Measurements from ENCODE around the gene SHE.
A peak's percentile ranks its signal among the peaks of the same experiment; 100 is the strongest.
"Not testable (repeated sequence)": the region's sequence is repeated elsewhere in the genome, so short reads cannot be mapped to it uniquely, and the experiment has no call there.

The SHE gene

GRCh38 chr1:154539486-154540483 is 37.6 kb upstream of the SHE start:
- H3K4me1 ChIP-seq (ENCODE audit: low read length): no peaks in the 10 kb centered on the region
- DNase-seq: no peak
- no peak overlapping the region for H3K27ac ChIP-seq (ENCODE audit: low read length)
- no peaks in the 10 kb centered on the region for H4K20me1 ChIP-seq (ENCODE audit: insufficient read depth, low read length)
- H3K9me2 ChIP-seq (replicated peaks; ENCODE audit: insufficient read depth, low read length): no peaks in the 10 kb centered on the region
- no peaks in the 10 kb centered on the region for H3K36me3 ChIP-seq (replicated peaks; ENCODE audit: insufficient read depth, low read length)
- H3K4me2 ChIP-seq (ENCODE audit: low read depth, low read length): no peak overlapping the region
- no peak overlapping the region for H3K4me3 ChIP-seq (ENCODE audit: low read length)
- TF ChIP-seq CTCF (IDR thresholded peaks at IDR 0.05; ENCODE audit: low read length) (no peak), EZH2 (optimal IDR thresholded peaks at IDR 0.05; ENCODE audit: low read depth, low read length) (no peak), EZH2phosphoT487 (IDR thresholded peaks at IDR 0.05; ENCODE audit: low read length) (no peak)
- no peak overlapping the region for H3K9ac ChIP-seq (ENCODE audit: low read length)
- H2AFZ ChIP-seq (ENCODE audit: low read length): no peak overlapping the region
- H3K79me2 ChIP-seq (ENCODE audit: low read length): no peaks in the 10 kb centered on the region
- no peaks in the 10 kb centered on the region for H3K9me3 ChIP-seq (replicated peaks; ENCODE audit: insufficient read depth, low read length)
- H3F3A ChIP-seq (ENCODE audit: insufficient read depth, low read length): no peaks in the 10 kb centered on the region
- no peaks in the 10 kb centered on the region for H3K27me3 ChIP-seq (replicated peaks; ENCODE audit: insufficient read depth, low read length)

- Histone ChIP-seq H3K4me2 (ENCODE audit: low read depth, low read length) (no peak overlapping the region), H3K9me2 (replicated peaks; ENCODE audit: insufficient read depth, low read length) (no peaks in the 10 kb centered on the region), H3K4me3 (ENCODE audit: low read length) (no peak overlapping the region), H3F3A (ENCODE audit: insufficient read depth, low read length) (no peaks in the 10 kb centered on the region), H2AFZ (ENCODE audit: low read length) (no peak overlapping the region), H3K36me3 (replicated peaks; ENCODE audit: insufficient read depth, low read length) (no peaks in the 10 kb centered on the region), H3K9me3 (replicated peaks; ENCODE audit: insufficient read depth, low read length) (no peaks in the 10 kb centered on the region), H3K27me3 (replicated peaks; ENCODE audit: insufficient read depth, low read length) (no peaks in the 10 kb centered on the region), H3K4me1 (ENCODE audit: low read length) (no peaks in the 10 kb centered on the region), H3K27ac (ENCODE audit: low read length) (no peak overlapping the region), H3K79me2 (ENCODE audit: low read length) (no peaks in the 10 kb centered on the region), H4K20me1 (ENCODE audit: insufficient read depth, low read length) (no peaks in the 10 kb centered on the region), H3K9ac (ENCODE audit: low read length) (no peak overlapping the region)
- TF ChIP-seq CTCF (IDR thresholded peaks at IDR 0.05; ENCODE audit: low read length) (no peak), EZH2 (optimal IDR thresholded peaks at IDR 0.05; ENCODE audit: low read depth, low read length) (no peak), EZH2phosphoT487 (IDR thresholded peaks at IDR 0.05; ENCODE audit: low read length) (no peak)
- DNase-seq: no peak
Observed at GRCh38 chr1:154536570-154536969, 34.4 kb upstream of the SHE start.

- H3K4me3 ChIP-seq (ENCODE audit: low read length): no peak overlapping the region
- no peak overlapping the region for H3K27ac ChIP-seq (ENCODE audit: low read length)
- no peaks in the 10 kb centered on the region for H3K27me3 ChIP-seq (replicated peaks; ENCODE audit: insufficient read depth, low read length)
- DNase-seq: peak; percentile 75
- no peak overlapping the region for H2AFZ ChIP-seq (ENCODE audit: low read length)
- no peaks in the 10 kb centered on the region for H3F3A ChIP-seq (ENCODE audit: insufficient read depth, low read length)
- no peaks in the 10 kb centered on the region for H3K36me3 ChIP-seq (replicated peaks; ENCODE audit: insufficient read depth, low read length)
- H3K9ac ChIP-seq (ENCODE audit: low read length): no peak overlapping the region
- no peak for TF ChIP-seq EZH2 (optimal IDR thresholded peaks at IDR 0.05; ENCODE audit: low read depth, low read length)
- TF ChIP-seq CTCF (IDR thresholded peaks at IDR 0.05; ENCODE audit: low read length): peak; percentile 79
- no peak for TF ChIP-seq EZH2phosphoT487 (IDR thresholded peaks at IDR 0.05; ENCODE audit: low read length)
- H3K9me3 ChIP-seq (replicated peaks; ENCODE audit: insufficient read depth, low read length): no peaks in the 10 kb centered on the region
- no peak overlapping the region for H3K4me2 ChIP-seq (ENCODE audit: low read depth, low read length)
- H4K20me1 ChIP-seq (ENCODE audit: insufficient read depth, low read length): no peaks in the 10 kb centered on the region
- no peaks in the 10 kb centered on the region for H3K9me2 ChIP-seq (replicated peaks; ENCODE audit: insufficient read depth, low read length)
- H3K79me2 ChIP-seq (ENCODE audit: low read length): no peaks in the 10 kb centered on the region
- H3K4me1 ChIP-seq (ENCODE audit: low read length): no peaks in the 10 kb centered on the region
Observed at GRCh38 chr1:154533952-154534844, 32.0 kb upstream of the SHE start.

GRCh38 chr1:154531950-154532349 is 29.7 kb upstream of the SHE start:
- not testable (repeated sequence) for H3K9me2 ChIP-seq (replicated peaks; ENCODE audit: insufficient read depth, low read length); H3K79me2 ChIP-seq (ENCODE audit: low read length); H3K36me3 ChIP-seq (replicated peaks; ENCODE audit: insufficient read depth, low read length); H4K20me1 ChIP-seq (ENCODE audit: insufficient read depth, low read length); H3K9me3 ChIP-seq (replicated peaks; ENCODE audit: insufficient read depth, low read length); H2AFZ ChIP-seq (ENCODE audit: low read length); H3K4me1 ChIP-seq (ENCODE audit: low read length); H3K9ac ChIP-seq (ENCODE audit: low read length); H3K4me3 ChIP-seq (ENCODE audit: low read length); H3K27ac ChIP-seq (ENCODE audit: low read length); DNase-seq; H3K27me3 ChIP-seq (replicated peaks; ENCODE audit: insufficient read depth, low read length); H3F3A ChIP-seq (ENCODE audit: insufficient read depth, low read length); H3K4me2 ChIP-seq (ENCODE audit: low read depth, low read length)
